Stimulated activated memory B cell treated with anti-CD40 and anti-IgM and Interleukin-4, amounts not matched to agents 10 μg/mL and 1 μg/mL and 100 μg/mL, for 72 hours (primary cell): Measurements from ENCODE around the gene ZC3H12C.

Experiments
- ATAC-seq: fragments of 150-1000 bp; cut with Tn5 transposase; 2 replicates; pipeline ENCODE4 v1.10.0; 2021
- H3K27ac Mint-ChIP-seq: one replicate; pipeline ENCODE4 v1.8.0; 2022; ENCODE audit warnings: mild to moderate bottlenecking, mixed read lengths
- H3K27me3 Mint-ChIP-seq: one replicate; pipeline ENCODE4 v1.8.0; 2022; ENCODE audit warnings: mixed read lengths
- H3K36me3 Mint-ChIP-seq: one replicate; pipeline ENCODE4 v1.8.0; 2022; ENCODE audit warnings: mixed read lengths
- H3K4me1 Mint-ChIP-seq: one replicate; pipeline ENCODE4 v1.8.0; 2022; ENCODE audit warnings: mixed read lengths
- H3K4me3 Mint-ChIP-seq: one replicate; pipeline ENCODE4 v1.8.0; 2022; ENCODE audit warnings: mild to moderate bottlenecking, moderate library complexity, mixed read lengths
- H3K9me3 Mint-ChIP-seq: one replicate; pipeline ENCODE4 v1.8.0; 2022; ENCODE audit warnings: mixed read lengths

Gene ZC3H12C

DNA sequence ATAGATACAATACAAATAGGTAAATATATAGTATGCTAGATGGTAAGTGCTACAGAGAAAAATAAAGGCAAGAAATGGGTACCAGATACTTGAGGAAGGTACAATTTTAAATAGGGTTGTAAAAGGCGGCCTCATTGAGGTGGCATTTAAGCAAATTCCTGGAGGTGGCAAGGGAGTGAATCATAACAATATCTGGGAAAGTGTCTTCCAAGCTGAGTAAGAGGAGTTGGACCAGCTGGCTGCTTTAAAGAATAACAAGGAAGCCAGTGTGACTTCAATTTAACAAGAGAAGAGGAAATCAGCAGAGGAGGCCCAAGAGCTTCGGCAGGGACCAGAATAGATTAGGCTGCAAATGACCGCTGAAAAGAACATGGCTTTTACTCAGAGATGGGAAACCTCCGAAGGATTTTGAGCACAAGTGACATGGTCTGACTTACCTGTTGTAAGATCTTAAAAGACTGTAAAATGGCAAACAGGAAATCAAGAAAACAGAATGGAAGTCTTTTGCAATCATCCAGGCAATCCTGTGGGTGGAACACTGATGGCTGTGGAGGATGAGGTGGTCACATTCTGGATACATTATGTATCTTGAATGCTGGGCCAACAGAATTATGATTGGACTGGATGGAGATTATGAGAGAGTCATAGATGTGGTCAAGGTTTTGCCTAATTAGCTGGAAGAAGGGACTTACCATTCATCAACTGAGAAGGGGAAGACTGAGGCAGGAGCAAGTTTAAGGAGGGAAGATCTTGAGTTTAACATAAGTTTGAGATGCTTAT, 126.0 kb downstream of the ZC3H12C start:
- Mint-ChIP-seq H3K27me3 (no peaks in the 10 kb centered on the region), H3K4me1 (no peaks in the 10 kb centered on the region), H3K36me3 (peaks cover 19% of the 10 kb centered on the region), H3K4me3 (no peak overlapping the region), H3K9me3 (no peaks in the 10 kb centered on the region), H3K27ac (no peak overlapping the region)
- ATAC-seq = no peak
